ENCODE results near the gene XYLT2.

- TF ChIP-seq CTCF (conservative IDR thresholded peaks at IDR 0.05; ENCODE audit: low read depth in 2 of 2) (no peak), CREB1 (CRISPR knock-in tag; IDR thresholded peaks at IDR 0.05; ENCODE audit: low read depth) (no peak), EZH2phosphoT487 (IDR thresholded peaks at IDR 0.05; ENCODE audit: unreplicated experiment) (no peak), POLR2AphosphoS5 (IDR thresholded peaks at IDR 0.05; ENCODE audit: low read depth) (no peak), REST (IDR thresholded peaks at IDR 0.05; ENCODE audit: unreplicated experiment) (no peak), EZH2 (IDR thresholded peaks at IDR 0.05; ENCODE audit: low read depth, unreplicated experiment) (no peak), JUNB (IDR thresholded peaks at IDR 0.05; ENCODE audit: unreplicated experiment) (no peak), ZNF462 (CRISPR knock-in tag; IDR thresholded peaks at IDR 0.05) (no peak), NANOG (IDR thresholded peaks at IDR 0.05; ENCODE audit: borderline replicate concordance) (no peak), STAT1 (IDR thresholded peaks at IDR 0.05; ENCODE audit: unreplicated experiment) (no peak), ETS1 (IDR thresholded peaks at IDR 0.05) (no peak), ZNF114 (CRISPR knock-in tag; IDR thresholded peaks at IDR 0.05) (no peak), ZNF331 (CRISPR knock-in tag; IDR thresholded peaks at IDR 0.05; ENCODE audit: low read depth) (no peak)
Observed at GRCh38 chr17:50330151-50330775, 15.7 kb upstream of the XYLT2 start.
